Middle frontal gyrus (tissue), 1 donor: ENCODE results near the gene PPP2R5D.
"Not testable (repeated sequence)": the region's sequence is repeated elsewhere in the genome, so short reads cannot be mapped to it uniquely, and the experiment has no call there.

Experiments
- DNase-seq: peaks from one replicate; pipeline ENCODE4 v3.0.0-alpha.2; 2015; ENCODE audit warnings: low spot score; ENCODE audit errors: extremely low spot score

PPP2R5D gene

GRCh38 chr6:42984001-42984923 lies at the start of gene PPP2R5D:
Gene PPP2R5D, plus strand, starts transcription at chr6:42984570. Its CDS starts 108 bp downstream, at chr6:42984678.
- DNase-seq, result peak; percentile 97

GRCh38 chr6:42935322-42935721 lies 49.0 kb upstream of the PPP2R5D start:
- DNase-seq, result no peak

- DNase-seq, result no peak
Measured at GRCh38 chr6:42936398-42936797, 48.0 kb upstream of the PPP2R5D start.

GRCh38 chr6:42937548-42938427 lies 46.6 kb upstream of the PPP2R5D start:
- no peak for DNase-seq

- no peak for DNase-seq
Measured at GRCh38 chr6:42938428-42938796, 46.0 kb upstream of the PPP2R5D start.

- no peak for DNase-seq
Measured at GRCh38 chr6:42938987-42939809, 45.2 kb upstream of the PPP2R5D start.

GRCh38 chr6:42939810-42940167 lies 44.6 kb upstream of the PPP2R5D start:
- DNase-seq, result no peak

GRCh38 chr6:42940493-42941045 lies 43.8 kb upstream of the PPP2R5D start:
- no peak for DNase-seq

GRCh38 chr6:42941356-42941755 lies 43.0 kb upstream of the PPP2R5D start:
- DNase-seq, result not testable (repeated sequence)

- DNase-seq, result no peak
Measured at GRCh38 chr6:42942444-42942843, 41.9 kb upstream of the PPP2R5D start.

- DNase-seq, result no peak
Measured at GRCh38 chr6:42947950-42948349, 36.4 kb upstream of the PPP2R5D start.

GRCh38 chr6:42952389-42952788 lies 32.0 kb upstream of the PPP2R5D start:
- no peak for DNase-seq

GRCh38 chr6:42954405-42954804 lies 30.0 kb upstream of the PPP2R5D start:
- DNase-seq, result not testable (repeated sequence)

- no peak for DNase-seq
Measured at GRCh38 chr6:42958125-42958524, 26.2 kb upstream of the PPP2R5D start.

GRCh38 chr6:42959917-42960242 lies 24.5 kb upstream of the PPP2R5D start:
- no peak for DNase-seq

- no peak for DNase-seq
Measured at GRCh38 chr6:42960243-42961019, 23.9 kb upstream of the PPP2R5D start, which contains the start of gene GNMT. Gene GNMT, plus strand, starts transcription at chr6:42960754. Its CDS starts 14 bp downstream, at chr6:42960768.

- no peak for DNase-seq
Measured at GRCh38 chr6:42961020-42961470, 23.3 kb upstream of the PPP2R5D start.

- DNase-seq, result no peak
Measured at GRCh38 chr6:42962096-42962495, 22.3 kb upstream of the PPP2R5D start.

- no peak for DNase-seq
Measured at GRCh38 chr6:42962502-42963178, 21.7 kb upstream of the PPP2R5D start.
